Spleen (tissue), 11 donors: ENCODE measurements around the gene PERM1. TPM values are rescaled to one million over a fixed set of nuclear protein-coding genes. Genes with fewer than 3 reads are reported as not detected.

Experiments used
- DNase-seq: peaks from one replicate; pipeline ENCODE4 v3.0.0-alpha.2; 2020
- H3K27ac ChIP-seq, 8 donors: fragments of 200-600 bp; sonication (generic) in 7 of 8; 1 replicate in 4 of 8; 2 replicates in 4 of 8; pipeline versions ENCODE4 v1.5.0 to v1.8.0; 2016 to 2021; ENCODE audit warnings: inconsistent platforms in 4 of 8, mild to moderate bottlenecking in 4 of 8, moderate library complexity in 1 of 8
- H3K27me3 ChIP-seq, 7 donors: fragments of 200-600 bp; sonication (generic) in 6 of 7; replicated peaks in 1 of 7; 1 replicate in 4 of 7; 2 replicates in 3 of 7; pipeline versions ENCODE4 v1.5.0 to v1.8.0; 2016 to 2021; ENCODE audit warnings: inconsistent platforms in 3 of 7, mild to moderate bottlenecking in 1 of 7
- H3K36me3 ChIP-seq, 6 donors: fragments of 200-600 bp; sonication (generic) in 5 of 6; 1 replicate in 4 of 6; 2 replicates in 2 of 6; pipeline versions ENCODE4 v1.5.0 to v1.8.0; 2016 to 2021; ENCODE audit warnings: inconsistent platforms in 2 of 6
- H3K4me1 ChIP-seq, 6 donors: fragments of 200-600 bp; sonication (generic) in 5 of 6; 1 replicate in 3 of 6; 2 replicates in 3 of 6; pipeline versions ENCODE4 v1.5.0 to v1.8.0; 2016 to 2021; ENCODE audit warnings: inconsistent platforms in 3 of 6
- H3K4me3 ChIP-seq, 8 donors: fragments of 200-600 bp; sonication (generic) in 7 of 8; 1 replicate in 4 of 8; 2 replicates in 4 of 8; pipeline versions ENCODE4 v1.5.0 to v1.8.0; 2016 to 2021; ENCODE audit warnings: inconsistent platforms in 4 of 8, mild to moderate bottlenecking in 4 of 8, moderate library complexity in 2 of 8
- H3K9me3 ChIP-seq, 8 donors: fragments of 200-600 bp; sonication (generic) in 7 of 8; 1 replicate in 4 of 8; 2 replicates in 4 of 8; pipeline versions ENCODE4 v1.5.0 to v1.8.0; 2016 to 2021; ENCODE audit warnings: inconsistent platforms in 4 of 8
- POLR2A ChIP-seq, 3 donors: fragments of 450-650 bp; IDR thresholded peaks; one replicate each; pipeline ENCODE4 v1.5.1; 2017; ENCODE audit warnings: antibody characterized with exemption in 3 of 3, mild to moderate bottlenecking in 1 of 3
- POLR2AphosphoS5 ChIP-seq, 3 donors: sonication (generic); formaldehyde crosslinking; IDR thresholded peaks; one replicate each; pipeline ENCODE4 v1.5.1; 2017; ENCODE audit warnings: antibody characterized with exemption in 3 of 3
- WGBS, 5 donors: extraction: QIAGEN DNeasy Blood & Tissue Kit in 3 of 5; methylation state at CpG; one replicate each; pipeline versions ENCODE4 v1.1.5 to v1.1.7; 2013 to 2018; 5-methylcytosine and 5-hydroxymethylcytosine counted together
- intact Hi-C: fragments of 100-400 bp; cut with DNase I; formaldehyde crosslinking; loops from one replicate; pipeline ENCODE4 v1.15.0; 2023; ENCODE audit warnings: low total_unique reads
- polyA plus RNA-seq, 3 donors: library from polyadenylated mRNA; stranded (reverse); fragments of 200-250 nt; gene quantifications; one replicate each; pipeline ENCODE4 v1.2.1, GENCODE V29; 2013
- total RNA-seq, 7 donors: library from RNA; depleted of rRNA in 3 of 7; stranded (reverse); fragments of >200 nt in 3 of 7; fragmentation: NEBNext Ultra II Directional in 4 of 7; extraction: Animal tissue kit (Norgen Biotek cat#: 25700) in 4 of 7; gene quantifications; one replicate each; pipeline versions ENCODE4 v1.1.0 to v1.2.1, GENCODE V29; 2016 to 2021
- TF ChIP-seq, protein P1 (sequence below), 11 experiments: fragments of 200-600 bp in 7 of 11; fragments of 450-650 bp in 4 of 11; sonication (generic) in 4 of 11; IDR thresholded peaks in 8 of 11; conservative IDR thresholded peaks in 3 of 11; 1 replicate in 7 of 11; 2 replicates in 4 of 11; pipeline versions ENCODE4 v1.4.0 to v1.8.0; 2016 to 2021; ENCODE audit warnings: antibody characterized with exemption in 11 of 11, inconsistent platforms in 4 of 11, mild to moderate bottlenecking in 1 of 11
- donor health status: healthy with polysubstance abuse.
- donor health status: DM: no; HTN: no; CAD: no; lungs with moderate emphysema.
- donor health status: DM: no; HTN: no; CAD: no.
- donor health status: Bipolar disorder and iron deficiency.
- donor health status: healthy.
- donor health status: DM: no; HTN: no; CAD: no.
- donor health status: DM: yes; HTN: yes; CAD: no.

PERM1 gene
- total and polyA plus RNA-seq, 10 donors: 0.20 to 0.85 (median 0.50) TPM; not detected in 4

DNA sequence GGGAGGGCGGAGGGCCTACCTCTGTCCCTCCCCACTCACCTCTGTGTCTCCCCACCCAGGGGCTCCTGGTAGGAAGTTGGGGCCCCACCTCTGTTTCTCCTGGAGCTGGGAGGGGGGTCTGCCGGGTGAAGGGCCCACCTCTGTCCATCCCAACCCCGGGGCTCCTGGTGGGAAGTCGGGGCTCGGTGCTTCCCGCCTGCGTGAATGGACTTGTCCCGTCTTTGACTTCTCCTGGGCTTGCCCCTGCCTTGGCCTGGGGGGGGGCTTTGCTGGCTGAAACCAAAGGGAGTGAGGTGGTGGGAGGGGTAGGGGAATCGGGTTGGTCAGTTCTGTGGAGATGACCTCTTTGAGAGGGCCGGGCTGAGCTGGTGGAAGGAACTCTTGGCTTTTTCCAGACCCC, 43.8 kb upstream of the PERM1 start:
- Histone ChIP-seq H3K4me1 (peaks cover 5 to 58% (median 20%) of the 10 kb centered on the region in 6 donors), H3K36me3 (no peaks in the 10 kb centered on the region), H3K27me3 (peaks cover 0 to 38% (median 8%) of the 10 kb centered on the region in 7 donors), H3K9me3 (no peaks in the 10 kb centered on the region), H3K27ac (no peak overlapping the region), H3K4me3 (no peak overlapping the region)
- WGBS, 5 donors: 79 to 90% (median 89%) methylated on average over 9 to 10 of the region's 10 CpGs
- TF ChIP-seq POLR2A (IDR thresholded peaks at IDR 0.05): no peak
- TF ChIP-seq, protein P1, sequence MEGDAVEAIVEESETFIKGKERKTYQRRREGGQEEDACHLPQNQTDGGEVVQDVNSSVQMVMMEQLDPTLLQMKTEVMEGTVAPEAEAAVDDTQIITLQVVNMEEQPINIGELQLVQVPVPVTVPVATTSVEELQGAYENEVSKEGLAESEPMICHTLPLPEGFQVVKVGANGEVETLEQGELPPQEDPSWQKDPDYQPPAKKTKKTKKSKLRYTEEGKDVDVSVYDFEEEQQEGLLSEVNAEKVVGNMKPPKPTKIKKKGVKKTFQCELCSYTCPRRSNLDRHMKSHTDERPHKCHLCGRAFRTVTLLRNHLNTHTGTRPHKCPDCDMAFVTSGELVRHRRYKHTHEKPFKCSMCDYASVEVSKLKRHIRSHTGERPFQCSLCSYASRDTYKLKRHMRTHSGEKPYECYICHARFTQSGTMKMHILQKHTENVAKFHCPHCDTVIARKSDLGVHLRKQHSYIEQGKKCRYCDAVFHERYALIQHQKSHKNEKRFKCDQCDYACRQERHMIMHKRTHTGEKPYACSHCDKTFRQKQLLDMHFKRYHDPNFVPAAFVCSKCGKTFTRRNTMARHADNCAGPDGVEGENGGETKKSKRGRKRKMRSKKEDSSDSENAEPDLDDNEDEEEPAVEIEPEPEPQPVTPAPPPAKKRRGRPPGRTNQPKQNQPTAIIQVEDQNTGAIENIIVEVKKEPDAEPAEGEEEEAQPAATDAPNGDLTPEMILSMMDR (IDR thresholded peaks at IDR 0.05 in 8 of 11, conservative IDR thresholded peaks at IDR 0.05 in 3 of 11): no peak
- no peak for TF ChIP-seq POLR2AphosphoS5 (IDR thresholded peaks at IDR 0.05)
- DNase-seq: no peak
- intact Hi-C loops: no loop called here

DNA sequence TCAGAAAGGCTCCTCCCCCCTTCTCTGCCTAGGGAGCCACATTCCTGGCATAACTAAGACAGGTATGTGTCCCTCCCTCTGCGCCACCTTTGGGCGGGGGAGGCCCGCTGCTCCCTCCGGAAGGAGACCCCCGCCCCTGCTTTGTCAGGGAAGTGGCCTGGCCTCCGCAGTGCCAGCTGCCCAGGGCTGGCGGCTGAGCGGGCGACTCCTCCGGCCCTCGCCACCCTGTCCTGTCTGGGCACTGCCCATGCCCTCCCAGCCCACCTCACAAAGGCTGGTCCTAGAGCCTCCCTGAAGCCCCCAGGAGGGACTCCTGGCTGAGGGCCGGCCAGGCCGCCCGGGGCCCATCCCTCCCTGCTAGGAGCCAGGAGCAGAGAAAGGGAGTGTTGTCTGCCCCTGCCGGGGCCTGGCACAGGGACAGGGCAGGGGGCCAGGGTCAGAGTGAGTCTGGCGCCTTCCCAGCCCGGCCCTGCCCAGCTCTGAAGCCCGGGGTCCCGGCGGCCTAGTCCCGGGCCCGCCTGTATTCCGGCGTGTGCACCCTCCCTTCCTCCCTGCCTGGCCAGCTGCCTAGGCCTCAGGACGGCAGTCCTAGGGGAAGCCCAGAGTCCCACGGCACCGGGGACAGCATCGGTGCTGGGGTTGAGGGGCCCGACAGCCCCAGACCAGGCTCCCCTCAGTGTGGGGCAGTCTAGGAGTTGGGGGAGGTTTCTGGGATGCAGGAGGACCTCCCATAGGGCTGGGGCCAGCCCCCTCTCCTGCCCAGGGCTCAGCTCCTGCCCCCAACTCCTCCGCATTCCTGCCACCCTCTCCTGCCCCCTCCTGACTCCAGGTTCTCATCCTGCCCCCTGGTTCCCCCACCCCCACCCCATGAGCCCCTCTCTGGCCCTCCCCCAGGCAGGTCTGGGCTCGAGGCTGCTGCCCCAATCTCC, 43.1 kb upstream of the PERM1 start:
- Histone ChIP-seq H3K4me1 (peaks cover 9 to 65% (median 27%) of the 10 kb centered on the region in 6 donors), H3K36me3 (no peaks in the 10 kb centered on the region), H3K4me3 (no peak overlapping the region), H3K9me3 (no peaks in the 10 kb centered on the region), H3K27ac (no peak overlapping the region), H3K27me3 (peaks cover 0 to 45% (median 15%) of the 10 kb centered on the region in 7 donors)
- WGBS, 5 donors: 64 to 84% (median 68%) methylated on average over 14 to 31 of the region's 31 CpGs
- intact Hi-C loops: no loop called here
- TF ChIP-seq POLR2A (IDR thresholded peaks at IDR 0.05): no peak
- TF ChIP-seq POLR2AphosphoS5 (IDR thresholded peaks at IDR 0.05): peak in 1 of 3 donors; percentile 40
- TF ChIP-seq, protein P1 (IDR thresholded peaks at IDR 0.05 in 8 of 11, conservative IDR thresholded peaks at IDR 0.05 in 3 of 11): no peak
- DNase-seq: no peak

DNA sequence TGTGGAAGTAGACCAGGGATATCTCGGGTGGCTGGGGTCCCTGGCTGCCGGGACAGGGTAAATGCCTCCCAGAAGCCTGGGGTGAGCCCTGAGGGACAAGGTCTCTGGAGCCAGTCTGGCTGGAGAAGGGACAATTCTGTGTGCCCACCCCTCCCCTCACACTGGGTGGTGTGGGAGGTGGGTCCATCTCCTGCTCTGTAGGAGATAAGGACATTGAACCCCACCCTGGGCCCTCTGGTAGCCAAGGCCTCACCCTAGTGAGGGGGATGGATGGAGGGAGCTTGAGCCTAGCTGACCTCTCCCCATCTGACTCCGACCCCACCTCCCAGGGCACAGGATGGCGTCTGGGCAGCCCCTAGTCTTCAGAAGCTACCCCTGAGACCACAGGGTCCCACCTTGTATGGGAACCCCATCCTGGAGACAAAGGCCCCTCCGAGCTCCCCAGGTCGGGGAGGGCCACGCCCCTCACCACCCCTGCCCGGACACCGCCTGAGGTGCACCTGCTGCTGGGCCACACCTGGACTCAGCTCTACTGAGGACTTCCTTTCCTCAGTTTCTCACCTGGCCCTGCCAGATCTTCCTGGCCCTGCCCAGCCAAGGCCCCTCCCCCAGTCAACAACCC, 42.4 kb upstream of the PERM1 start:
- no peaks in the 10 kb centered on the region for H3K36me3 ChIP-seq
- no peak for TF ChIP-seq POLR2A (IDR thresholded peaks at IDR 0.05)
- intact Hi-C loops: no loop called here
- H3K27me3 ChIP-seq: peaks cover 0 to 47% (median 15%) of the 10 kb centered on the region in 7 donors
- no peak overlapping the region for H3K4me3 ChIP-seq
- DNase-seq: no peak
- H3K27ac ChIP-seq: no peak overlapping the region
- H3K4me1 ChIP-seq: peaks cover 9 to 65% (median 27%) of the 10 kb centered on the region in 6 donors
- WGBS, 5 donors: 86 to 95% (median 90%) methylated on average over 5 to 9 of the region's 9 CpGs
- H3K9me3 ChIP-seq: no peaks in the 10 kb centered on the region

- DNase-seq: no peak
- intact Hi-C loops: no loop called here
- Histone ChIP-seq H3K9me3 (no peaks in the 10 kb centered on the region), H3K36me3 (no peaks in the 10 kb centered on the region), H3K4me3 (no peak overlapping the region), H3K27me3 (peaks cover 0 to 47% (median 15%) of the 10 kb centered on the region in 7 donors), H3K4me1 (peaks cover 13 to 70% (median 33%) of the 10 kb centered on the region in 6 donors), H3K27ac (no peak overlapping the region)
- no peak for TF ChIP-seq POLR2AphosphoS5 (IDR thresholded peaks at IDR 0.05)
- TF ChIP-seq, protein P1 (IDR thresholded peaks at IDR 0.05 in 8 of 11, conservative IDR thresholded peaks at IDR 0.05 in 3 of 11): no peak
- no peak for TF ChIP-seq POLR2A (IDR thresholded peaks at IDR 0.05)
- WGBS, 5 donors: 65 to 85% (median 77%) methylated on average over 8 to 13 of the region's 13 CpGs
Observed at GRCh38 chr1:1023700-1024099, 41.8 kb upstream of the PERM1 start.
